Right cardiac atrium (tissue), 5 donors: Measurements from ENCODE around the gene U2SURP. TPM values are rescaled to one million over a fixed set of nuclear protein-coding genes. Genes with fewer than 3 reads are reported as not detected.

ENCODE experiments used
- ATAC-seq, 2 donors: fragments of 200-7000 bp; cut with Tn5 transposase; one replicate each; pipeline versions ENCODE4 v1.8.0 to v1.9.1; 2020; ENCODE audit warnings: moderate library complexity in 2 of 2, mild to moderate bottlenecking in 1 of 2
- DNase-seq, 3 donors: peaks; one replicate each; pipeline ENCODE4 v3.0.0-alpha.2; 2020
- H3K27ac ChIP-seq: one replicate; pipeline ENCODE4 v1.5.1; 2013; ENCODE audit warnings: mild to moderate bottlenecking, low read length, control low read depth, moderate library complexity
- H3K27me3 ChIP-seq: one replicate; pipeline ENCODE4 v1.6.1; 2013; ENCODE audit not compliant: control insufficient read depth, insufficient read depth
- H3K4me1 ChIP-seq: one replicate; pipeline ENCODE4 v1.6.1; 2013; ENCODE audit warnings: low read length; ENCODE audit not compliant: control insufficient read depth, insufficient read depth
- H3K4me3 ChIP-seq: one replicate; pipeline ENCODE4 v1.5.1; 2013; ENCODE audit warnings: low read length, control low read depth
- H3K9me3 ChIP-seq: one replicate; pipeline ENCODE4 v1.6.1; 2013; ENCODE audit warnings: low read length; ENCODE audit not compliant: control insufficient read depth
- WGBS: extraction: QIAGEN DNeasy Blood & Tissue Kit; methylation state at CpG from one replicate; pipeline ENCODE4 v1.1.7; 2013; 5-methylcytosine and 5-hydroxymethylcytosine counted together
- intact Hi-C, 4 donors: fragments of 100-400 bp; cut with DNase I; formaldehyde crosslinking; loops; one replicate each; pipeline versions ENCODE4 v1.11.0 to v1.14.0; 2022 to 2023
- polyA plus RNA-seq: library from polyadenylated mRNA; stranded (reverse); fragments of 200-250 nt; gene quantifications from one replicate; pipeline ENCODE4 v1.2.3, GENCODE V29; 2013
- total RNA-seq, 4 donors: library from RNA; stranded (reverse); fragmentation: NEBNext Ultra II Directional; extraction: Animal tissue kit (Norgen Biotek cat#: 25700); gene quantifications; one replicate each; pipeline ENCODE4 v1.2.1, GENCODE V29; 2021
- donor health status: healthy with polysubstance abuse.
- donor health status: DM: no; HTN: yes; CAD: no.
- donor health status: DM: no; HTN: no; CAD: no.
- donor health status: DM: no; HTN: yes; CAD: no; lungs with severe emphysema.
- donor health status: DM: yes; HTN: yes; CAD: no.

U2SURP gene
- total and polyA plus RNA-seq, 5 donors: 22.8 to 56.6 (median 50.8) TPM

DNA sequence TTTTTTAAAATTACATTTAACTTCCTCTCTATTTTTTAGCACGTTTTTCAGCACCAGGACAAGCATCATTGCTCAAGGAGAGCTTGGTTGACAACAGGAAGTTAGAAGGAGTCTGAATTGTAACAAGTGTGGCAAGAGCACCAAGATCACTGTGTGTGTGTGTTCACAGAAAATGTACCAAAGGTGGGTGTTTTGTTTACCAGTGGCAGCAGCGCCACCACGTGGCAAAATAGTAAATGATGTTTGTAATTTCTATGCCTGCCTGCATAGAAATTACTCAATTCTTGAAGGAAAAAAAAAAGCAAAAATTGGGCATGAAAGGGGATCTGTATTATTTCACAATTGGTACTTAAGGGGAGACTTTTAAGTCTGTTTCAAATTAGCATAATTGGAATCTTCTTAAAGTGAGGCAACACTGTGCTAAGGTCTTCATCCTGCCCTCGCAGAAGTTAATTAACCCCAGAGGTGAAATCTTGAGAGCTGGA, 7.4 kb upstream of the U2SURP start:
- WGBS: 11% methylated on average over 4 of the region's 4 CpGs
- intact Hi-C loops: loop anchor here (5.0 to 10.0 kb wide), 5 partner anchors 162 to 409 kb away; no protein-coding TSS in a partner anchor
- ATAC-seq: peak; percentile 25 to 60
- Histone ChIP-seq H3K4me1 (no peaks in the 10 kb centered on the region), H3K27me3 (no peaks in the 10 kb centered on the region), H3K27ac (no peak overlapping the region), H3K9me3 (no peaks in the 10 kb centered on the region), H3K4me3 (no peak overlapping the region)
- peak; percentile 57 to 76 (median 74) for DNase-seq

DNA sequence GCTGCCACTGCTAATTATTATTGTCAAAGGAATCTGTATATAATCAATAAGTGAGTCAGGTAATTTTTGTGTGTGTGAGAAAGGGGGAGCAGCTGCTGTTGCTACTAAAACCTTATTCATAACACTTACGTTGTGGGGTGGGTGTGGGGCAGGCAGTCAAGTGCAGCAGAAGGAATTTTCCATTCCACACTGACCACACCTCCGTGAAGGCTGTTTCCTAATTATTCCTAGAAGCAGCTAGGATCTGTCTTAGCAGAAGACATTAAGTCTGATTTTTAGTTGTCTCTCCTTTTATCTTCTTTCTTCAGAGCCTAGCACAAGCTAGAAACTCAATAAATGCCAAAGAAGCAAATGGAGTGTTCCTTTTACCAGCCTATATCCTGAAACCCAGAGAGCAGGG, 4.0 kb upstream of the U2SURP start:
- no peak overlapping the region for H3K27ac ChIP-seq

DNA sequence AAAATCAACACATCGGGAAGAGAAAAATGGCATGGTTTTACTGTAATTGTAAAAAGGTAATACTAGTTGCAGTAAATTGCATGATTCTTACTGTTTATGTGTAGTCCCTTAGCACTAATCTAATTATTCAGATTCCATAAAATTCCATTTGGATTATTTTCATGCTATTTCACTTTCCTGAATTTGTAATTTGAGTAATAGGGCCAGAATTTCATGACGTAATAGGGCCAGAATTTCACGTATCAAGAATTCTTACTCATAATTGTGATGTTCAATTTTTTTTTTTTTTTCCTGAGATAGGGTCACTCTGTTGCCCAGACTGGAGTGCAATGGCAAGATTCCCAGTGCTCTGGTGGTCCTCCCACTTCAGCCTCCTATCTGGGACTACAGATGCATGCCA, 2.9 kb upstream of the U2SURP start:
- H3K4me3 ChIP-seq: no peak overlapping the region
- ATAC-seq (no peak), DNase-seq (no peak)
- no peak overlapping the region for H3K27ac ChIP-seq
- no peaks in the 10 kb centered on the region for H3K9me3 ChIP-seq
- intact Hi-C loops: loop anchor here in 1 of 4 donors (10.0 kb wide), 1 partner anchor 414 kb away; no protein-coding TSS in a partner anchor
- peaks cover 2% of the 10 kb centered on the region for H3K4me1 ChIP-seq
- 70% methylated on average over 3 of the region's 3 CpGs for WGBS
- H3K27me3 ChIP-seq: no peaks in the 10 kb centered on the region

More for the DNA sequence above, 4.0 kb upstream of the U2SURP start:
- Histone ChIP-seq H3K9me3 (no peaks in the 10 kb centered on the region), H3K4me3 (no peak overlapping the region), H3K27me3 (no peaks in the 10 kb centered on the region), H3K4me1 (peaks cover 2% of the 10 kb centered on the region)
- 22% methylated on average over 2 of the region's 2 CpGs for WGBS
- intact Hi-C loops: loop anchor here in 1 of 4 donors (10.0 kb wide), 1 partner anchor 413 kb away; no protein-coding TSS in a partner anchor
- no peak for ATAC-seq
- no peak for DNase-seq

DNA sequence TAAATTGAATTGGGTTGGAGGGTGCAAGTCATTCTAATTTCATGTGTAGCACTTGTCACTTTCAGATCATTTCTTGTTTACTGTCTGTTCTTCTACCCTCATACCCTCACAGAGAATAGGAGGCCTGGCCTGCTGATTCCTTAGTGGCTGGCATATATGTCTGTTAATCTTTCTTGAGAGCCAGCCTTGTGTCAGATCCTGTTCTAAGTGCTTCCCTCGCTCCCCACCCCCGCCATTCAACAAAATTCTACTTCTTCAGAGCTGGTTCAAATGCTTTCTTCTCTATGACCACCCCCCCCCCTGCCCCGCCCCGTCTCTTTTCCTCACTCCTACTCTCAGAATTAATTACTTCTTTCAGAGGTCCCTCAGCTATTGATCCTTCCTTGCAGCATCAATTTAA, 1.5 kb upstream of the U2SURP start:
- intact Hi-C loops: loop anchor here in 1 of 4 donors (10.0 kb wide), 1 partner anchor 415 kb away; no protein-coding TSS in a partner anchor
- DNase-seq: no peak
- Histone ChIP-seq H3K4me3 (peak overlapping the region; percentile 83), H3K27me3 (no peaks in the 10 kb centered on the region), H3K9me3 (no peaks in the 10 kb centered on the region), H3K27ac (no peak overlapping the region), H3K4me1 (peaks cover 2% of the 10 kb centered on the region)
- ATAC-seq: no peak
- WGBS: 79% methylated on average over 4 of the region's 4 CpGs

DNA sequence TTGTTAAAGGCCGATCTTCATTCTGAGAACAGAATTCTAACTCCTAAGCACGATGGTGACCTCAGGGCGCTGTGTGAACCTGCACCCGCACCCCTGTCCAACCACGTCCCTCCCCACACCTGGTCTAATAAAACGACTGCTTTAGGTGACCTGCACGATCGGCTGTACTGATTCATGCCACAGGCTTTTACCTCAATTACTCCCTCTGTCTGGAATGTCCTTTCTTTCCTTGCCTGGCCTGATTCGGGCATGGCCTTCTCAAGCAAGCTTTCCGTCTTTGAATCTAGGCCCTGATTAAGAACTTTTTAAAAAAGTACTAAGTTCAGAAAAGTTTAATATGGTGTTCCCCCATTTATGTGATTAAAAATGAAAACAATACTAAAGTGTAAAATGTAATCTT, 842 bp upstream of the U2SURP start:
- intact Hi-C loops: no loop called here
- peak overlapping the region; percentile 93 for H3K27ac ChIP-seq
- H3K4me3 ChIP-seq: peak overlapping the region; percentile 83
- ATAC-seq: no peak
- 30% methylated on average over 10 of the region's 10 CpGs for WGBS
- DNase-seq: no peak
- H3K4me1 ChIP-seq: peaks cover 2% of the 10 kb centered on the region
- H3K27me3 ChIP-seq: no peaks in the 10 kb centered on the region
- no peaks in the 10 kb centered on the region for H3K9me3 ChIP-seq

DNA sequence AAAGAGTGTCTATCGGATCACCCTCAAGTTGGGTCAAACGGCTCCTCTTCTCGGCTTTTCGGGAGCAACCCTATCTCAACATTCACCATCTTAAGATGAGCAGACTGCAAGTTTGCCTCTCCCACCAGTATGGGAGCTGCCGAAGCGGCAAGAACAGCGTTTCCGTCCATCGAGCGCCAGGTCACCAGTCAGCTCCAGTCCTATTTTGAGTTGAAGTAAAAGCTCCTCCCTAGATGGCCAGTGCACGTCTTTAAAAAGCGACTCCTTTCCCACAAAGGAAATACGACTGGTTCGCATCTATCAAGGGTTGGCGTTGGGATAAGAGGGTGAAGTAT, 369 bp upstream of the U2SURP start:
- no peaks in the 10 kb centered on the region for H3K9me3 ChIP-seq
- WGBS: under 1% methylated on average over 15 of the region's 15 CpGs
- intact Hi-C loops: no loop called here
- no peaks in the 10 kb centered on the region for H3K27me3 ChIP-seq
- H3K4me3 ChIP-seq: peak overlapping the region; percentile 83
- peaks cover 2% of the 10 kb centered on the region for H3K4me1 ChIP-seq
- peak overlapping the region; percentile 99 for H3K27ac ChIP-seq
- DNase-seq: peak in 2 of 3 donors; percentile 63 to 87
- peak; percentile 86 to 87 for ATAC-seq

DNA sequence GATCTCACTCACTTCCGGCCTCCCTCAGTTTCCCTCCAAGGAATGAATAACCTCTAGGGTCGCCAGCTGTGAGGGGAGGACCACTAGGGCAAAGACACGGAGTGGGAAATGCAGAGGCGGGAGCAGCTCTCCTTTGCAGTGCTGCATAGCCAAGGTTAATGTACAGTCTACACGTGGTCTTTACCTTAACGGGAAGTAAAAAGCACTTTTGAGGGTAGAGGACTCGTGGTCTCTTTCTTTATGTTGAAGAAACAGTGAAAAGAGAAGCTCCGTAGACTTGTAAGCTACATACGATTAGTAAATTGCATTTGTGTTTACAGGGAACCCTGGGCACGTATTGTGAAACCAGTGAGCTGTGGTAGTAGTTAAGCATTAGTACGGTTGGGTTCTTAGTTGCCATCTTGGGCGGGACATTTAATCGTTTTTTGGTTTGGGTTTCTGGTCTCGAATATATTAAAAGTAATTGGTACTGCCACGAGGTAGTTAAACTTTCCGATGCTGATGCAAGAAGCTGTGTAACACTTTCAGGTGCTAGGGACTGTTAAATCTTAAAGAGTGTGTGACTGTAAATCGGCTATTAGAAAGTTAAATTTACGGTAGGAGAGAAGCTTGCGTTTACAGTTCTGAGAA, 828 bp downstream of the U2SURP start:
- DNase-seq: no peak
- peak in 1 of 2 donors; percentile 10 for ATAC-seq
- Histone ChIP-seq H3K4me3 (peak overlapping the region; percentile 83), H3K4me1 (peaks cover 2% of the 10 kb centered on the region), H3K9me3 (no peaks in the 10 kb centered on the region), H3K27ac (peak overlapping the region; percentile 80), H3K27me3 (no peaks in the 10 kb centered on the region)
- under 1% methylated on average over 19 of the region's 19 CpGs for WGBS
- intact Hi-C loops: no loop called here

DNA sequence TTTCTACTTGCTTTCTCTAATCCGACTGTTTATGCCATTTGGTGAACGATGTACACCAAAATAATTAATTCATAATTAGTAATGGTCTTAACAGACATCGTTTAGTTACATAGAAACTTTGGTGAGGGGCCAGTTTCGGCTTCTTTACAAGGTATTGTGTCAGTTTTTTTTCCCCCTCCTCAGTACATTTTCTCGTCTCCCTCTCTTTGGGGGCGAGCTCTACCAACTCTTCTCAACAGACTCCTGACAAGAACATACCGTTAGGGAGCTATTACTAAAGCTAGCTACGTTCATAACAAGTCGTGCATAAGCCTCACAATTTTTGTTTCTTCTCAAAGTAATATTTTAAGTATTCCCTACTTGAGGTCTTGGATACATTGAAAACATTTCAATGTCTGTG, 1.4 kb downstream of the U2SURP start:
- peak overlapping the region; percentile 83 for H3K4me3 ChIP-seq
- ATAC-seq (no peak), DNase-seq (no peak)
- peaks cover 2% of the 10 kb centered on the region for H3K4me1 ChIP-seq
- H3K27me3 ChIP-seq: no peaks in the 10 kb centered on the region
- WGBS: 5% methylated on average over 9 of the region's 9 CpGs
- H3K9me3 ChIP-seq: no peaks in the 10 kb centered on the region
- no peak overlapping the region for H3K27ac ChIP-seq
- intact Hi-C loops: no loop called here

DNA sequence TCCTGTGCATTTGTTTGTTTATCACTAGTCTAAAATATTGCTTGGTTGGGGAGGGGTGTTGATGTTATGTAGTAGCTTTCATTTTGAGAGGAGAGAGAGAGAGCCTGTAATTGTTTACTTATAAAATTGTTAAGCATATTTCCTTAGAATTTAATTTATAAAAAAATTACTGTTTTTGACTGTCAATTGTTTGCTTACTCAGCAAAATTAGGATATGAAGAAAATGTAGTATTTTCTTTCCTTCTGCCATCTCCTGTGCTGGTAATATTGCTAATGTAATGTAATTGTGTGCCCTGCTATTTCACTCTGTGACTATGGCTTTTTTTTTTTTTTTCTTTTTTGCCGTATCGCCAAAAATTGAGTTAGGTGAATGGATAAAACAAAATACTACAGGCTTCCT, 3.5 kb downstream of the U2SURP start:
- Histone ChIP-seq H3K27ac (no peak overlapping the region), H3K9me3 (no peaks in the 10 kb centered on the region), H3K4me3 (no peak overlapping the region), H3K27me3 (no peaks in the 10 kb centered on the region), H3K4me1 (peaks cover 2% of the 10 kb centered on the region)
- DNase-seq (no peak), ATAC-seq (no peak)
- intact Hi-C loops: no loop called here
- 89% methylated on average over 2 of the region's 2 CpGs for WGBS

DNA sequence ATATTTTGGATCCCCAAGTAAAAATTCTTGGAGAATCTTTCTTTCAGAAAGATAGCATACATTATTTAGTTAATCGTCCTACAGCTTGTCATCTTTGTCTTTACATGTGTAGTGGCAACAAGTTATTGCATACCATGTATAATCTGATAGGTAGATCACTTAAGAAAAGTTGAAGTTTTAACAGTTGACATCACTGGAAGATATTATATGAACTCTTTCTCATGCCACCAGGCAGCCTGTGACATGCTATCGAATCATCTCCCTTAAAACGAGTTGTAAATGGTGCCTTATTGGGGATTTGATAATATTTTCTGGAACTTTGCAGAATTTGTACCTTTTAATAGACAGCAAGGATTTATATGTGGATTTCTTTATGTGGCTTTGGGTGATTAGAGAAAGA, 8.7 kb downstream of the U2SURP start:
- DNase-seq (no peak), ATAC-seq (no peak)
- Histone ChIP-seq H3K4me3 (no peak overlapping the region), H3K27ac (no peak overlapping the region), H3K27me3 (no peaks in the 10 kb centered on the region), H3K4me1 (no peaks in the 10 kb centered on the region), H3K9me3 (no peaks in the 10 kb centered on the region)
- 73% methylated on average over 3 of the region's 3 CpGs for WGBS
- intact Hi-C loops: loop anchor here in 1 of 4 donors (10.0 kb wide), 1 partner anchor 425 kb away; no protein-coding TSS in a partner anchor

DNA sequence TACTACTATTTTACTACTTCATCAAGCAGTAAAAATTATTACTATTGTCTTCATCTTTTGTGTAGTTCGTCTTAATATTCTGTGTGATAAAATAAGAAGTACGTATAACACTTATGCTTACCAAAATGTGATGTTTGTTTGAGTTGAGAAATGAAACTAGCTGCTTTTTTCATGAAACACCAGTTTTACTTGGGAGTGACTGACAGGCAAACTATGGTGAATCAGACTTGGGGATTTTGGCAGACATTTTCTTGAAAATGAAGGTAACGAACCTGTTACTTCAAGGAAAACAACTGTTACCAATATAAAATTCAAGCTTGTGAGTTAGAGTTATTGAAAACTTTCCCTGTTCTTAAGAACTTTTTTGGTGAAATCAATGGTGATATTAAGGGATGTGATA, 10.3 kb downstream of the U2SURP start:
- 85% methylated on average over 3 of the region's 3 CpGs for WGBS
- H3K9me3 ChIP-seq: no peaks in the 10 kb centered on the region
- ATAC-seq (no peak), DNase-seq (no peak)
- no peak overlapping the region for H3K4me3 ChIP-seq
- intact Hi-C loops: loop anchor here in 1 of 4 donors (10.0 kb wide), 1 partner anchor 427 kb away; no protein-coding TSS in a partner anchor
- H3K4me1 ChIP-seq: no peaks in the 10 kb centered on the region
- no peaks in the 10 kb centered on the region for H3K27me3 ChIP-seq
- no peak overlapping the region for H3K27ac ChIP-seq
